Renal cortical epithelial cell (primary cell): Measurements from ENCODE around the gene TPCN1. TPM values are rescaled to one million over a fixed set of nuclear protein-coding genes. Genes with fewer than 3 reads are reported as not detected.

ENCODE experiments used
- DNase-seq: peaks from one replicate; pipeline ENCODE4 v3.0.0-alpha.2; 2011; ENCODE audit warnings: low read depth
- total RNA-seq: library from RNA; depleted of rRNA; stranded (reverse); fragments of >200 nt; gene quantifications from 2 replicates; pipeline ENCODE4 v1.2.3, GENCODE V29; 2014

The TPCN1 gene
- total RNA-seq, 1 donor from 2014 or later = 48.6 TPM

DNA sequence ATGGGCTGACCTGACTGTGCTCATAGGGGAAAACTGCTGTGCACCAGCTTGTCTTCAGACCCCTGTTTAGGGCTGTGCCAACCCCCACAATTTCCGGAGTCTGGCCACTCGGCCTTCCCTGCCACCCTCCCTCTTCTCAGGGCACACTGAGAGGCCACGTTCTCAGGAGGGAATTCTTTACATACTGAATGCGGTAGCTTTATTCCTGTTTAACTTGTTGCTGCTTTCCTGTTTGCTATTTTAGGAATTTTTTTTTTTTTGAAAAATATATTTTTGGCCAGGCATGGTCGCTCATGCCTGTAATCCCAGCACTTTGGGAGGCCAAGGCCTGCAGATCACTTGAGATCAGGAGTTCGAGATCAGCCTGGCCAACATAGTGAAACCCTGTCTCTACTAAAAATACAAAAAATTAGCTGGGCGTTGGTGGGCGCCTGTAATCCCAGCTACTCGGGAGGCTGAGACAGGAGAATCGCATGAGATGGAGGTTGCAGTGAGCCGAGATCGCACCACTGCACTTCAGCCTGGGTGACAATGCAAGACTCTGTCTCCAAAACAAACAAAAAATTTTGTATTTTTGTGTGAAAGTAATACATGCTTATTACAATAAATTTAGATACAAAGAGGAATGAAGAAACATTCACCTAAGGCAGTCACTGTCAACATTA lies 39.5 kb downstream of the TPCN1 start:
- DNase-seq = peak; percentile 15

GRCh38 chr12:113261847-113262470 lies 40.7 kb downstream of the TPCN1 start:
- no peak for DNase-seq

GRCh38 chr12:113262710-113263109 lies 41.4 kb downstream of the TPCN1 start:
- no peak for DNase-seq

GRCh38 chr12:113263431-113263963 lies 42.2 kb downstream of the TPCN1 start:
- no peak for DNase-seq

DNA sequence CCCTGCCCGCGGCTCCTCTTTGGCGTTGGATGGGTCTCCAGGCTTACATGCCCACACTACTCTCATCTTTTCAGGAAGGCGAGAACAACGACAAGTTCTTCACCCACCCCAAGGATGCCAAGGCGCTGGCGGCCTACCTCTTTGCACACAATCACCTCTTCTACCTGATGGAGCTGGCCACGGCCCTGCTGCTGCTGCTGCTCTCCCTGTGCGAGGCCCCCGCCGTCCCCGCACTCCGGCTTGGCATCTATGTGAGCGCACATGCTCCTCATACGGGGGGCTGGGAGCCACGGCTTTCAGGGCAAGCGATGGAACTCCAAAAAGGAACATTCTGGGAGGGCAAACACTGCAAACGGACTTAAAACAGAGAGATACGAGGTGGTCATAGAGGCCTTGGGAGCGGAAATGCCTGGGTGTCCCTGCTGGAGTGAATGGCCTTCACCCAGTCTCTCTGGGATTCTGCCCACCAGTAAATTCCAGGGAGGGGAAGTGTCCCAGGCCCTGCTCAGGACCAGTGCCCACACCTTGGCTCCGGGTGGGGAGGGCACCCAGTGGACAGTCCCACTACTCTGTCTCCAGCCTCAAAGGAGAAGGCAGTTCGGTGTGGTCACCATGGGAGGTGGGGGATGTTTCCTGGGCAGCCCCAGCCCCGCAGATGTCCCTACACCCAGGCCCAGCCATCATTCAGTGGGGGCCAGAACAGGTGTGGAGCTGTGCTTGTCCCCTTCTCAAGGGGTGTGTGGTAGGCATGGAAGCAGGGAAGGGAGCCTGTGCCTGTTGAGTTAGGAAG lies 45.0 kb downstream of the TPCN1 start:
- no peak for DNase-seq

DNA sequence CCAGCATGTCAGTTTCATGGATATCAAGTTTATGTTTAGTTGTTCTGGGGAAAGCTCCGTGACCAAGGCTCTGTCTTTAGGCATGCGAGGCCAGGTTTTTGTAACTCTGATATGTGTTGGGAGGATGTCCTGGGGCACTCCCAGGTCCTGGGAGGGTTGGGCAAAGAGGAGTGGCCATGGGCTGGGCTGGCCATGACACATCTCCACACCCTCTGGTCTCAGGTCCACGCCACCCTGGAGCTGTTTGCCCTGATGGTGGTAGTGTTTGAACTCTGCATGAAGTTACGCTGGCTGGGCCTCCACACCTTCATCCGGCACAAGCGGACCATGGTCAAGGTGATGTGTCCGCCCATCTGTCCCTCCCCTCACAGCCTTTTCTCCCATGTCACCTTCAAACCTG lies 46.4 kb downstream of the TPCN1 start:
- no peak for DNase-seq

- no peak for DNase-seq
Observed at GRCh38 chr12:113268136-113268535, 46.9 kb downstream of the TPCN1 start.

- DNase-seq = no peak
Observed at GRCh38 chr12:113268621-113269020, 47.4 kb downstream of the TPCN1 start.

DNA sequence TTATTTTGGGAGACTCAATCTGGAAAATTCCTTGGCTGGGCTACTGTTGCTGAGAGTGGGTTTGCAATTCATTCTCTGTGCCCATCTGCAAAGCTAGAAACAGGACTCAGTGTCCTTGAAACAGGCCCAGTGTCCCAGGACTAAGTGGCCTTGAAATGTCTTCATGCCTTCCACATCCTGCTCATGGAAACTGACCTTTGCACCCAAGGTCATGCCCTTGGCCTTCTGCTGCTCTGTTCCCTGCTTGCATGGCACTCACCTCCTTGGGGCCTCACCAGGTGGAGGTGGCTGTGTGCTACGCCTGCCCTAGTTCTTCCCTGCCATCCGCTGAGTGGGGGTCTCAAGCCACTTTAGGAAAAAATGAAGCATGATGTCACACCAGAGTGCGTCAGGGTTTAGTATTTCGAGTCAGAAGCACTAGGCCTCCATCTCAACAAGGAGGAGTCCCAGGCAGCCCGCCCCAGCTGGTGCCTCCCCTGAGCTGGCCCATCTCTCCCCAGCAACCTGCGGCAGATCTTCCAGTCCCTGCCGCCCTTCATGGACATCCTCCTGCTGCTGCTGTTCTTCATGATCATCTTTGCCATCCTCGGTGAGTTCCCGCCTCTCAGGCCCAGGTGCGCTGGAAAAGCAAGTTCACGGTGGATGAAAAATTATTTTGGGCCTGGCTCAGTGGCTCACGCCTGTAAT lies 48.1 kb downstream of the TPCN1 start:
- no peak for DNase-seq

GRCh38 chr12:113270709-113271009 lies 49.4 kb downstream of the TPCN1 start:
- DNase-seq = no peak

DNA sequence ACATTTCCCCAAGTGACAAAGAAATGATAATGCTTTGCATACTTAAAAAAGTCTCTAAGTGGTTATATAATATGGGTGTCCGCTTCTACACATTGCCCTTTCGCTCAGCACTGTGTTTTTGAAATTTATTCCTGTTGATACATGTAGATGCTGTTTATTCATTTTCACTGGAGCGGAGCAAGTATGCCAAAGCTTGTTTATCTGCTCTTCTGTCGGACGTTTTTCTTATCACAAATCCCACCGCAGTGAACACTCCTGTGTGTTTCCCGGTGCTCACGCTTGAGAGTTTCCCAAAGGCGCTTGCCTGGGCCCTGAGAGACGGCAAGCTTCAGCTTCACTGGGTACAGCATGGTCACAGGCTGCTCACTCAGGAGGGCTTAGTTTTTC lies 50.2 kb downstream of the TPCN1 start:
- no peak for DNase-seq

DNA sequence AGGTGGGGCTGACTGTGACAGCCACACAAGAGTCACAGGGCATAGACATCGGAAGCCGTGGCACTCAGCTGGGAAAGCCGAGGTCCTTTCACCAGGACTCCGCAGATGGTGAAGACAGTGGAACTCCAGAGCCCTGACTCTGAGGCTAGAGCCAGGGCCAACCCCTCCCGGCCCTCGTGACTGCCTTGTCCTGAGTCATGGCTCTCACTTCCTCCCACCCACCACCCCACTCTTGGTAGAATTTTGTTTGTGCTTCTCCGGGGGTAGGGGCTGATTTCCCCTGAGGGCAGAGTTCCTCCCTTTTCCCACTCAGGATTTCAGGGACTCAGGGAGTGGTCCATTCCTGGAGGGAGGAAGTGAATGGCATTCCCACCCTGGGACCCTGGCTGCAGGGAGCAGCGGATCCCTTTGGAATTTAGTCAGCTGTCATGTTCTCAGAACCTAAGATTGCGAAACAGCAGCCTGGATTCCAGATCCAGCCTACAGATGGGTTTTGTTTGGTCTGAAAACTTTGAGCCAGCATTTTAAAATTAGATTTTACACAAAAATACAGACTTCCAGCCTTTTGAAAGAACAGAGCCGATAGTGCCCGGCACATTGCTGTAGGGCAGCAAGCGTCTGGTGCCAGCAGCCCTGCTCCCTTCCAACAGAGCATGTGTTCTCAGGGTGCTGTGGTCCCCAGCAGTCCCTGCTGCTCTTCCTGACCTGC lies 50.7 kb downstream of the TPCN1 start:
- DNase-seq = peak; percentile 78

GRCh38 chr12:113273053-113273725 lies 51.9 kb downstream of the TPCN1 start:
- no peak for DNase-seq

- no peak for DNase-seq
Observed at GRCh38 chr12:113274848-113275247, 53.6 kb downstream of the TPCN1 start.

GRCh38 chr12:113276306-113276705 lies 55.0 kb downstream of the TPCN1 start:
- DNase-seq = no peak

DNA sequence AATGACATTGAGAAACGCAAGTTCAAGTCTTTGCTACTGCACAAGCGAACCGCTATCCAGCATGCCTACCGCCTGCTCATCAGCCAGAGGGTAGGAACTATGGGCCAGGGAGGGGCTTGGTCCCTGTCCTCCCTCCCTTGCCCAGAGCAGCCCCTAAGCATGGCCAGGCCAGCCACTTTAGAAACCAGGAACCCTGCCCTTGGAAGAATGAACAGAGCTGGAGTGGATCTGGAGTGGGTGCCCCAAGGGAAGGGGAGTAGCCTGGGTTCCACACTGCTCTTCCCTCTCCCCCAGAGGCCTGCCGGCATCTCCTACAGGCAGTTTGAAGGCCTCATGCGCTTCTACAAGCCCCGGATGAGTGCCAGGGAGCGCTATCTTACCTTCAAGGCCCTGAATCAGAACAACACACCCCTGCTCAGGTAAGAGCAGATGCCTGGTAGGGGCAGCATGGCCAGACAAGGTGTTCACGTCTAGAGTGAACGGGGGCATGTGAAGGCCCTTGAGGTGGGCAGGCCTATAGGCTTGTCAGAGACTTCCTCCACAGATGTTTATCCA lies 55.8 kb downstream of the TPCN1 start:
- DNase-seq = no peak

DNA sequence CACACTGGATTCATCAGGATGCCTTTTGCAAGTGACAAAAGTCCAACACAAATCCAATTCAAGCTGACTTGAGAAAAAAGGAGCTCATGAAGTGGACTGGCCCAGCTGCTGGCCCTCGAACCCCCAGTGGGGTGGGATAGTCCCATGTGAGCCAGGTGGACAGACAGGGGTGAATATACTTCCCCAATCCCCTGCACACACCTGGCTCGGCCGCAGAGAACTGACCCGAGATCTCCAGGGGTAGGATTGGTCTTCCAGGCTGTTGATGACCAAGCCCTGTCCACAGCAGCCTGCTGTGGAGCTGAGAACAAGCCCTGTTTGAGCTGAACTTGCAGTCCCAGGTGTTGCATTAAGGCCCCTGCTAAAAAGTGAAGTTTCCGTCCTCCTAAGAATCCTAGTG lies 56.2 kb downstream of the TPCN1 start:
- no peak for DNase-seq

- no peak for DNase-seq
Observed at GRCh38 chr12:113278141-113278540, 56.9 kb downstream of the TPCN1 start.

- DNase-seq = no peak
Observed at GRCh38 chr12:113278633-113279032, 57.4 kb downstream of the TPCN1 start.

GRCh38 chr12:113284751-113285150 lies 63.5 kb downstream of the TPCN1 start:
- DNase-seq = no peak
